Activated T-cell treated with anti-CD3 and anti-CD28 coated beads, Interleukin-2, amount 50 U/mL, for 48 hours (primary cell): Measurements from ENCODE around the gene LARGE2.

Experiments used
- DNase-seq, 2 experiments: peaks; one replicate each; pipeline ENCODE4 v3.0.0-alpha.2; 2020

Gene LARGE2

GRCh38 chr11:45968901-45969300 lies 46.4 kb downstream of the LARGE2 start:
- DNase-seq = no peak

- no peak for DNase-seq
Measured at GRCh38 chr11:45973601-45974000, 51.1 kb downstream of the LARGE2 start.

GRCh38 chr11:45974806-45975205 lies 52.4 kb downstream of the LARGE2 start:
- no peak for DNase-seq
